SK-N-SH treated with all-trans-retinoic acid at 6 μM for 48 hours (cell line): Measurements from ENCODE around the gene EP400.

Experiments used
- TOX ChIP-seq: fragments of 250-450 bp; sonication (Bioruptor Pico); IDR thresholded peaks from 2 replicates; pipeline ENCODE4 v1.8.0; 2021; ENCODE audit warnings: mild to moderate bottlenecking, moderate library complexity, borderline replicate concordance
- ZC3H10 ChIP-seq: fragments of 250-450 bp; sonication (Bioruptor Pico); IDR thresholded peaks from 2 replicates; pipeline ENCODE4 v1.5.1; 2021; ENCODE audit warnings: mild to moderate bottlenecking, moderate library complexity
- TF ChIP-seq, protein P1 (sequence below): fragments of 250-450 bp; sonication (Bioruptor Pico); IDR thresholded peaks from 2 replicates; pipeline ENCODE4 v1.8.0; 2020; ENCODE audit warnings: mild to moderate bottlenecking, moderate library complexity, borderline replicate concordance
- TF ChIP-seq, protein P2 (sequence below): fragments of 250-450 bp; sonication (Bioruptor Pico); IDR thresholded peaks from 2 replicates; pipeline ENCODE4 v1.5.1; 2021; ENCODE audit warnings: mild to moderate bottlenecking, moderate library complexity

DNA sequence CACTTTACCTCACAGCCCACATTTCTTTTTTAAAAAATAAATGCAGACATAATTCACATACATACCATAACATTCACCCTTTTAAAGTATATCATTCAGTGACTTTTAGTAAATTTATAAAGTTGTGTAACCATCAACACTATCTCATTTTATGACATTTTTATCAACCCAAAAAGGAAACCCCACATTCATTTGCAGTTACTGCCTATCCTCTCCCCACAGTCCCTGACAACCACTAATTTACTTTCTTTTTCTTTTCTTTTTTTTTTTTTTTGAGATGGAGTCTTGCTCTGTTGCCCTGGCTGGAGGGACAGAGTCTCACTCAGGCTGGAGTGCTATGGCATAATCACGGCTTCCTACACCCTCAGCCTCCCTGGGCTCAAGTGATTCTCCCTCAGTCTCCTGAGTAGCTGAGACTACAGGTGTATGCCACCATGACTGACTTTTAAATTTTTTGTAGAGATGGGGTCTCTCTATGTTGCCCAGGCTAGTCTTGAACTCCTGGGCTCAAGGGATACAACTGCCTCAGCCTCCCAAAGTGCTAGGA is 1.5 kb upstream of the EP400 start:
- TF ChIP-seq, protein P1, sequence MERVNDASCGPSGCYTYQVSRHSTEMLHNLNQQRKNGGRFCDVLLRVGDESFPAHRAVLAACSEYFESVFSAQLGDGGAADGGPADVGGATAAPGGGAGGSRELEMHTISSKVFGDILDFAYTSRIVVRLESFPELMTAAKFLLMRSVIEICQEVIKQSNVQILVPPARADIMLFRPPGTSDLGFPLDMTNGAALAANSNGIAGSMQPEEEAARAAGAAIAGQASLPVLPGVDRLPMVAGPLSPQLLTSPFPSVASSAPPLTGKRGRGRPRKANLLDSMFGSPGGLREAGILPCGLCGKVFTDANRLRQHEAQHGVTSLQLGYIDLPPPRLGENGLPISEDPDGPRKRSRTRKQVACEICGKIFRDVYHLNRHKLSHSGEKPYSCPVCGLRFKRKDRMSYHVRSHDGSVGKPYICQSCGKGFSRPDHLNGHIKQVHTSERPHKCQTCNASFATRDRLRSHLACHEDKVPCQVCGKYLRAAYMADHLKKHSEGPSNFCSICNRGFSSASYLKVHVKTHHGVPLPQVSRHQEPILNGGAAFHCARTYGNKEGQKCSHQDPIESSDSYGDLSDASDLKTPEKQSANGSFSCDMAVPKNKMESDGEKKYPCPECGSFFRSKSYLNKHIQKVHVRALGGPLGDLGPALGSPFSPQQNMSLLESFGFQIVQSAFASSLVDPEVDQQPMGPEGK = no peak
- TF ChIP-seq, protein P2, sequence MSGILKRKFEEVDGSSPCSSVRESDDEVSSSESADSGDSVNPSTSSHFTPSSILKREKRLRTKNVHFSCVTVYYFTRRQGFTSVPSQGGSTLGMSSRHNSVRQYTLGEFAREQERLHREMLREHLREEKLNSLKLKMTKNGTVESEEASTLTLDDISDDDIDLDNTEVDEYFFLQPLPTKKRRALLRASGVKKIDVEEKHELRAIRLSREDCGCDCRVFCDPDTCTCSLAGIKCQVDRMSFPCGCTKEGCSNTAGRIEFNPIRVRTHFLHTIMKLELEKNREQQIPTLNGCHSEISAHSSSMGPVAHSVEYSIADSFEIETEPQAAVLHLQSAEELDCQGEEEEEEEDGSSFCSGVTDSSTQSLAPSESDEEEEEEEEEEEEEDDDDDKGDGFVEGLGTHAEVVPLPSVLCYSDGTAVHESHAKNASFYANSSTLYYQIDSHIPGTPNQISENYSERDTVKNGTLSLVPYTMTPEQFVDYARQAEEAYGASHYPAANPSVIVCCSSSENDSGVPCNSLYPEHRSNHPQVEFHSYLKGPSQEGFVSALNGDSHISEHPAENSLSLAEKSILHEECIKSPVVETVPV (CRISPR knock-in tag) = no peak
- TF ChIP-seq ZC3H10 (CRISPR knock-in tag) = no peak
- TF ChIP-seq TOX (CRISPR knock-in tag) = no peak
